Measurements from ENCODE around the gene CTPS1. TPM values are rescaled to one million over a fixed set of nuclear protein-coding genes. Genes with fewer than 3 reads are reported as not detected.

CTPS1 gene
- total and polyA plus RNA-seq, 2 of the 13 experiments (the other 11 are each of a cell fraction or from before 2014, with no cell fraction given) = 9.6 to 42.8 TPM

DNA sequence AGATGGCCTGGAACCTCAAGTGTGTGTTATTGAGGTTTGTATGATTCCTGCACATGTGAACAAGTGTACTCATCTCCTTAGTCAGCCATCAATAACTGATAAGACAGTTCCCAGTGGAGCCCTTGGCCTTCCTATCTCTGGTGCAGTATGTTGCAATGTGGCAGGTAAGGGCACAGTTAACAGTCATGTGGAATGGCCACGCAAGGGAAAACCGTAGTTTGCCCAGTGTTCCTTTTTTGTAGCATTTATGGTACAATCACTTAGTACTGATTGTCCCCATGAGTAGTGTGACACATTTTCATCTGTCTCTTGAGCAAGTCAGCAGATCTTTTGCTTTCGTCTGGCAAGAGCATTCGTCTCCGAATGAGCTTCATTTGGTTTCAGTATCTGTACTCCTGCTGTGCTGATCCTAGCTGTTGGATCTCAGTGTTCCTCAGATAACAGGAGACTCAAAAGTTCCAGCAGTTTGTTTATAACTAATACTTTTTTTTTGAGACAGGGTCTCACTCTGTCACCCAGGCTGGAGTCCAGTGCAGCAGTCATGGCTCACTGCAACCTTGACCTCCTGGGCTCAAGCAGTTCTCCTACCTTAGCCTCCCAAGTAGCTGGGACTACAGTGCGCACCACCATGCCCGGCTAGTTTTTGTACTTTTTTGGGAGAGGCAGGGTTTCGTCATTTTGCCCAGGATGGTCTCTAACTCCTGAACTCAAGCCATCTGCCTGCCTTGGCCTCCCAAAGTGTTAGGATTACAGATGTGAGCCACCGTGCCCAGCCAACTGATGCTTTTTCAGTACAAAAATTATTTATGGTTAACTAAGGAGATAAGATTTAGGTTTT, 8.2 kb downstream of the CTPS1 start (continued):
- TF ChIP-seq, protein P1, sequence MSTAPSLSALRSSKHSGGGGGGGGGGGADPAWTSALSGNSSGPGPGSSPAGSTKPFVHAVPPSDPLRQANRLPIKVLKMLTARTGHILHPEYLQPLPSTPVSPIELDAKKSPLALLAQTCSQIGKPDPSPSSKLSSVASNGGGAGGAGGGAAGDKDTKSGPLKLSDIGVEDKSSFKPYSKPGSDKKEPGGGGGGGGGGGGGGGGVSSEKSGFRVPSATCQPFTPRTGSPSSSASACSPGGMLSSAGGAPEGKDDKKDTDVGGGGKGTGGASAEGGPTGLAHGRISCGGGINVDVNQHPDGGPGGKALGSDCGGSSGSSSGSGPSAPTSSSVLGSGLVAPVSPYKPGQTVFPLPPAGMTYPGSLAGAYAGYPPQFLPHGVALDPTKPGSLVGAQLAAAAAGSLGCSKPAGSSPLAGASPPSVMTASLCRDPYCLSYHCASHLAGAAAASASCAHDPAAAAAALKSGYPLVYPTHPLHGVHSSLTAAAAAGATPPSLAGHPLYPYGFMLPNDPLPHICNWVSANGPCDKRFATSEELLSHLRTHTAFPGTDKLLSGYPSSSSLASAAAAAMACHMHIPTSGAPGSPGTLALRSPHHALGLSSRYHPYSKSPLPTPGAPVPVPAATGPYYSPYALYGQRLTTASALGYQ (CRISPR knock-in tag; IDR thresholded peaks at IDR 0.05) = no peak
- TF ChIP-seq ZNF747 (CRISPR knock-in tag; IDR thresholded peaks at IDR 0.05; ENCODE audit: borderline replicate concordance) = no peak
- TF ChIP-seq ZNF749 (CRISPR knock-in tag; IDR thresholded peaks at IDR 0.05; ENCODE audit: borderline replicate concordance) = no peak
- no peak for TF ChIP-seq ZNF160 (CRISPR knock-in tag; IDR thresholded peaks at IDR 0.05)
- TF ChIP-seq, protein P2, sequence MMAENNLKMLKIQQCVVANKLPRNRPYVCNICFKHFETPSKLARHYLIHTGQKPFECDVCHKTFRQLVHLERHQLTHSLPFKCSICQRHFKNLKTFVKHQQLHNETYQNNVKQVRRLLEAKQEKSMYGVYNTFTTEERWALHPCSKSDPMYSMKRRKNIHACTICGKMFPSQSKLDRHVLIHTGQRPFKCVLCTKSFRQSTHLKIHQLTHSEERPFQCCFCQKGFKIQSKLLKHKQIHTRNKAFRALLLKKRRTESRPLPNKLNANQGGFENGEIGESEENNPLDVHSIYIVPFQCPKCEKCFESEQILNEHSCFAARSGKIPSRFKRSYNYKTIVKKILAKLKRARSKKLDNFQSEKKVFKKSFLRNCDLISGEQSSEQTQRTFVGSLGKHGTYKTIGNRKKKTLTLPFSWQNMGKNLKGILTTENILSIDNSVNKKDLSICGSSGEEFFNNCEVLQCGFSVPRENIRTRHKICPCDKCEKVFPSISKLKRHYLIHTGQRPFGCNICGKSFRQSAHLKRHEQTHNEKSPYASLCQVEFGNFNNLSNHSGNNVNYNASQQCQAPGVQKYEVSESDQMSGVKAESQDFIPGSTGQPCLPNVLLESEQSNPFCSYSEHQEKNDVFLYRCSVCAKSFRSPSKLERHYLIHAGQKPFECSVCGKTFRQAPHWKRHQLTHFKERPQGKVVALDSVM (CRISPR knock-in tag; IDR thresholded peaks at IDR 0.05) = peak; percentile 33; the same call in 1 of the 2 replicates
- TF ChIP-seq ZNF672 (CRISPR knock-in tag; IDR thresholded peaks at IDR 0.05) = no peak
- TF ChIP-seq MAFG (CRISPR knock-in tag; IDR thresholded peaks at IDR 0.05) = no peak
- TF ChIP-seq CEBPB (IDR thresholded peaks at IDR 0.05; ENCODE audit: borderline replicate concordance, low read depth, low read length) = peak; percentile 61; the same call in 1 of the 2 replicates
- no peak for TF ChIP-seq ZNF773 (CRISPR knock-in tag; IDR thresholded peaks at IDR 0.05; ENCODE audit: borderline replicate concordance)
- TF ChIP-seq ZNF354B (CRISPR knock-in tag; IDR thresholded peaks at IDR 0.05) = no peak
- no peak for TF ChIP-seq ZNF292 (CRISPR knock-in tag; IDR thresholded peaks at IDR 0.05; ENCODE audit: borderline replicate concordance, low read depth)
- no peak for TF ChIP-seq TAF15 (IDR thresholded peaks at IDR 0.05; ENCODE audit: low read depth, low read length, poor library complexity, severe bottlenecking)
- TF ChIP-seq, protein P3, sequence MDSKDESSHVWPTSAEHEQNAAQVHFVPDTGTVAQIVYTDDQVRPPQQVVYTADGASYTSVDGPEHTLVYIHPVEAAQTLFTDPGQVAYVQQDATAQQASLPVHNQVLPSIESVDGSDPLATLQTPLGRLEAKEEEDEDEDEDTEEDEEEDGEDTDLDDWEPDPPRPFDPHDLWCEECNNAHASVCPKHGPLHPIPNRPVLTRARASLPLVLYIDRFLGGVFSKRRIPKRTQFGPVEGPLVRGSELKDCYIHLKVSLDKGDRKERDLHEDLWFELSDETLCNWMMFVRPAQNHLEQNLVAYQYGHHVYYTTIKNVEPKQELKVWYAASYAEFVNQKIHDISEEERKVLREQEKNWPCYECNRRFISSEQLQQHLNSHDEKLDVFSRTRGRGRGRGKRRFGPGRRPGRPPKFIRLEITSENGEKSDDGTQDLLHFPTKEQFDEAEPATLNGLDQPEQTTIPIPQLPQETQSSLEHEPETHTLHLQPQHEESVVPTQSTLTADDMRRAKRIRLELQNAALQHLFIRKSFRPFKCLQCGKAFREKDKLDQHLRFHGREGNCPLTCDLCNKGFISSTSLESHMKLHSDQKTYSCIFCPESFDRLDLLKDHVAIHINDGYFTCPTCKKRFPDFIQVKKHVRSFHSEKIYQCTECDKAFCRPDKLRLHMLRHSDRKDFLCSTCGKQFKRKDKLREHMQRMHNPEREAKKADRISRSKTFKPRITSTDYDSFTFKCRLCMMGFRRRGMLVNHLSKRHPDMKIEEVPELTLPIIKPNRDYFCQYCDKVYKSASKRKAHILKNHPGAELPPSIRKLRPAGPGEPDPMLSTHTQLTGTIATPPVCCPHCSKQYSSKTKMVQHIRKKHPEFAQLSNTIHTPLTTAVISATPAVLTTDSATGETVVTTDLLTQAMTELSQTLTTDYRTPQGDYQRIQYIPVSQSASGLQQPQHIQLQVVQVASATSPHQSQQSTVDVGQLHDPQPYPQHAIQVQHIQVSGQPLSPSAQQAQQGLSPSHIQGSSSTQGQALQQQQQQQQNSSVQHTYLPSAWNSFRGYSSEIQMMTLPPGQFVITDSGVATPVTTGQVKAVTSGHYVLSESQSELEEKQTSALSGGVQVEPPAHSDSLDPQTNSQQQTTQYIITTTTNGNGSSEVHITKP (CRISPR knock-in tag; IDR thresholded peaks at IDR 0.05; ENCODE audit: low read depth) = no peak
